Measurements from ENCODE around the gene BTBD16.

BTBD16 gene

DNA sequence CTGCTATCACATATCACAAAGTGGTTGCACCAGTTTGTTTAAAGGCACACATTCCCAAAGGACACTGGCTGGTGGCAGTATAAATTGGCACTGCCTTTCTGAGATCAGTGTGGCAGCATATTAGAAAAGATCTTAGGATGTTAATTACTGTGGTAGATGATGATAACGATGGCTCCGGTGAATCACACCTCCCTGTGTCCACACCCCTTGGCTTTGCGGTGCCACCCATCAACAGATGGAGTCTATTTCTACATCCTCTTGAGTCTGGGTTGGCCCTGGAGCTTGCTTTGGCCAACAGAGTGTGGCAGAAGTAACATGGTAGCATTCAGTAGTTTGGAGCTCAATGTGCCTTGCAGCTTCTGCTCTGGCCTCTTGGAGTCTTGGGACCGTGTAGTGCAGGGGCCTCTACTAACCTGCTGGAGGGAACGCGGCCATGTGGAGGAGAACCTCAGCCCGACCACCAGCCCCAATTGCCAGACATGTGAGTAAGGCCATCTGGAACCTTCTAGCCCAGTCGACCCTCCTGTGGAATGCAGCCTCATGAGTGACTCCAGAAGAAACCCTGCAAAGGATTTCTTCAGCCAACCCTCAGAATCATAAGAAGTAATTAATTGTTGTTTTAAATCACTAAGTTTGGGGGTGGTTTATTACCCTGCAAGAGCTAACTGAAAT lies 76.2 kb downstream of the BTBD16 start:
- DNase-seq = no peak

DNA sequence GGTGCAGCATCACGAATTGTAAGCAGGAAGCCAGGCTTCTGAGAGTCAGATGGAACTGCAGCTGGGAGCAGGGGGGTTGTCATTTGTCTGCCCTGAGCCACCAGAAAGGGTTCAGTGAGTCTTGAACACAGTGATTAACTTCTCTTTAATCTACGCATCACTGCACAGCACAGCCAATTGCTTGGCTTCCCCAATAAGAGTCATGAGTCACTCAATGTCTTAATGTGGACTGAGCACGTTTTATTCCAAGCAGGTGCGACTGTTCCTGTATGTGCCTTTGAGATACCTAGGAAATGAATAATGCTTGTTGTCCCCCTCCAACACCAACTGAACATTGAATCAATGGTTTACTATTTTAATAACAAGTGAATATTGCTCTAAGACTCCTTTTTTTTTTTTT lies 77.4 kb downstream of the BTBD16 start:
- DNase-seq = no peak

DNA sequence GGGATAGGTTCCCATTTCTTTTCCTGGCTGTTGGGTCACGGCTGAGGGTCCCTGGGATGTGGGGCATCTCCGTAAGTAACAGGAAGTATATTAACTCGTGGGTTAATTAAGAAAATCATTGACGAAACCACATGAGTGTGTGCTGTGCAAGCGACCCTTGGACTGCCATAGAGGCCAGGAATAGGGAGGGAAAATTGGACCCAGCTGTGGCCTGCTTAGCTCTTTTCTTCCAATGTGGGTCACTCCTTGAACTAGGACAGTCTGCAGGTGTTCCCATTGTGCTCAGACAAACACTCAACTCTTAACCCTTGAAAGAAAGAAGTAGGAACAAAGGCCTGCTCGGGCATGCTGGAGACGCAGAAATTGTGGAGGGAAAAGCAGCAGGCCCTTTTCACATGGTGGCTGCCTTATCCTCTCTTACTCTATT lies 77.9 kb downstream of the BTBD16 start:
- no peak for DNase-seq

DNA sequence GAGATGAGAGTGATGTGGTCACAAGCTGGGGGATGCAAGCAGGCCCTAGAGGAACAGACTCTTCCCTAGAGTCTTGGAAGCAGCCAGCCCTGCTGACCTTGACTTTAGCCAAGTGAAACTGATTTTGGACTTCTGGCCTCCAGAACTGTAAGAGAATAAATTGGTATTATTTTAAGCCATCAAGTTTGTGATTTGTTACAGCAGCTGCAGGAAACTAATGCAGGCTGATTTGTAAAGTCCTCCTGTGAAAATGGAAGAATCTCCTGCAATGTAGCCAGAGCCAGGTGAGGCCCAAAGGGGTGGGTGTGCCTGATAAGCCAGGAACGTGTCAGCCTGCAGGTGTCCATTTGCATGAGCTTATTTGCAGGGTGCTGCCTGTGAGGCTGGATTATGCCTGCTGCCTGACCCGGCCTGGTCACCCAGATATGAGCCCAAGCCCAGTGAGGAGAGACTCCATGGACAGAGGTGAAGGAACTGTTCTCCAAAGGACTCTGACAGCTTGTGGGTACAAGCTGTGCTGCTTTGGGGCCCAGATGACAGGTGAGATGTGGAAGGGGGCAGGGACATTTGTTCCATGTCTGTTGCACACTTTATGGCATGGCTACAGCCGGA lies 78.8 kb downstream of the BTBD16 start:
- no peak for DNase-seq

DNA sequence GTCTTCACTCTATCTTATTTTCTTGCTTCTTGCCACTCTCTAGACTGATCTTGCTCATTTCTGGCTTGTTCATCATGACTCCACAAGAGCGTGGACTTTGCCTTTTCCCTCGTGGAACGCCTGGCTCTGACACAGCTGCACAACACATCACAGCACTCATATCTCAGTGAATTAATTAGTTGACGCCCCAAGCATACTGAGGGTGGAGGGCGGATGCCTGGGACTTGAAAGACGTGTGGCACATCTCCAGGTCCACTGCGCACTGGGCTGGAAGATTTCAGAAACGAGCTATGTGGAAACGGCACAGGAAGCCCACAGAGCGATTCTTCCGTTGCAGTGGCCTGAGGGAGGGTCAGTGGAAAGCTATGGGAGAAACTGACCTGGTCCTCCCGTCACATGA lies 79.8 kb downstream of the BTBD16 start:
- no peak for DNase-seq

DNA sequence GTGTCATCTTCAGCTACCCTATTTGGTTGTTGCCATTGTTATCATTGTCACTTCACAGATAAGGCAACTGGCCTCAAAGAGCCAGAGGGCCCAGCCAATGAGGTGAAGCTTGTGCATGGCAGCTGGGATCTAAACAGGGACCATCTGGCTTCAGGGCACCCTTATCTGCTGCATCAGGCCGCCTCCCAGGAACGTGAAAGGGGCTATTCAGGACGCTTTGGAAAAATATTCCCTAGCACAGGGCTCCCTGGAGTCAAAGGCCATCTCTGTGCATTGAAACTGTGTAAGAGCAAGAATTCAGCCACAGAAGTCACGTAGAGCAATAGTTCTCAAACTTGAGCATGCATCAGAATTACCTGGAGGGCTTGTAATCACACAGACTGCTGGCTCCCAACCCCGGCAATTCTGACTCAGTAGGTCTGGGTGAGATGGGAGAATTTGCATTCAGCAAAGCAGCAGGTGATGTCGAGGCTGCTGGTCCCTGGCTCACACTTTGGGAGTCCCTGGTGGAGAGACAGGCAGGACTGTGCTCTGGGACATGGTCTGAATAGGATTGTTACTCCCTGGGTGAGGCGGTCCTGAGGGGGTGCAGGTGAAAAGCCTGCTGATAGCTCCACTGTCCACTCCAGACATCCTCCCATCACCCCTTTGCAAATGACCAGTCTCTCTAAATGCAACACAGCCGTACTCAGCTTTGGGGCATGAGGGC lies 81.9 kb downstream of the BTBD16 start:
- no peak for DNase-seq

DNA sequence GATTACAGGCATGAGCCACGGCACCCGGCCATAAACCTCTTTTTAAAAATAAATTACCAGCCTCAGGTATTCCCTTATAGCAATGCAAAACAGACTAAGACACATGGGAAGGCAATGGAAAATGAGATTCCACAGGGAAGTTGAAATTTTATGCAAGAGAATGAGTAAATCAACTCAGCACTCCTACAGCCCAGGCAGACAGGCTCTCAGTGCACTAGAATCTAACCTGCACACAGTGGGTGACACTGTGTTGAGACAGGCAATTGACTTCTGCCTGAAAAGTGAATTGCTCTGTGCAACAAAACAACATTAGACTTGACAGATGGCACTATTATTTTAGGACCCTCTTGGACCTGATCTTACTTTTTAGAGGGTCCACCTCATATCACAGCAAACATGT lies 83.3 kb downstream of the BTBD16 start:
- DNase-seq = no peak

DNA sequence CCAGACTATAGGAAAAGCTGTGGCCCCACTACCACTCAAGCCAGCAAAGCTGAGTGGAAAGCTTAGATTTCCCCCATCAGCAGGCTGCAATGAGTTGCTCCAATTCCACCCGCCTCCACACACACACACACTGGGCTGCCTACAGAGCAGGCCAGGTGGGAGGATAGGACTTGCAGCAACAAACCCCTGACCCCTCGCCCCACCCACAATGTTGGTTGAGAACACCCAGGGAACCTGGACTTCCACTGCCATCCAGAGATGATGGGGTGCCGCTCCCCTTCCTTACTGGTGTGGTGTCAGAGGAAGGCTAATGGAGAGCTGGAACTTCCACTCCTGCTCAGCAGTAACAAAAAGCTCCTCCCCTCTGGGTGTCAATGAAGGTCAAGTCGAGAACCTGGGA lies 86.6 kb downstream of the BTBD16 start:
- no peak for DNase-seq

DNA sequence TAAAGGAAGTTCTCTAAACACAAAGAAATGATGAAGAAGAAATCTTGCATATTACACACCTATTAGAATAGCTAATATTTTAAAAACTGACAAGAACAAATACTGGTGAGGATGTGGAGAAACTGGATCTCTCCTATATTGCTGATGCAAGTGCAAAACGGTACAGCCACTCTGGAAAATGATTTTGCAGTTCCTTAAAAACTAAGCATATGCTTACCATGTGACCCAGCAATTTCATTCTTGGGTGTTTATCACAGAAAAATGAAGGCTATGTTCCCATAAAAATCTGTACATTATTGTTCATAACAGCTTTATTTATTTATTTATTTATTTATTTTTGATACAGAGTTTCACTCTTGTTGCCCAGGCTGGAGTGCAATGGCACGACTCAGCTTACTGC lies 88.5 kb downstream of the BTBD16 start:
- no peak for DNase-seq

DNA sequence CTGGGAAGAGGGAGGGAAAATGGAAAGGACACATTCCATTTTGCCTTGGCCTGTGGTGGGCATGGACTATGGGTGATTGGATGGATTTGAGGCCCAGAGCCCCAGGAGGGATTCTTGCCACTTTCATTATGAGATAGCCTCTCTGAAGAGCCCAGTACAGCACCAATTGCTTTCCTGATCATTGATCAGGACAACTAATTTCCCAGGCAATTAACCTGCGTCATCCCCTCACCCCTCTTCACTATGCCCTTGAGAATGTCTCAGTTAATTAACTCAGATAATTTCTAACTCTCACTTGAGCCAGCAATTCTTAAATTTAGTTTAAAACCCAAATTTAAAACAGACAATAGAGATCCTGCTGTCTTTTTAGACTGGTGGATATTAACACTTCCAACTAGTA lies 90.0 kb downstream of the BTBD16 start:
- no peak for DNase-seq

DNA sequence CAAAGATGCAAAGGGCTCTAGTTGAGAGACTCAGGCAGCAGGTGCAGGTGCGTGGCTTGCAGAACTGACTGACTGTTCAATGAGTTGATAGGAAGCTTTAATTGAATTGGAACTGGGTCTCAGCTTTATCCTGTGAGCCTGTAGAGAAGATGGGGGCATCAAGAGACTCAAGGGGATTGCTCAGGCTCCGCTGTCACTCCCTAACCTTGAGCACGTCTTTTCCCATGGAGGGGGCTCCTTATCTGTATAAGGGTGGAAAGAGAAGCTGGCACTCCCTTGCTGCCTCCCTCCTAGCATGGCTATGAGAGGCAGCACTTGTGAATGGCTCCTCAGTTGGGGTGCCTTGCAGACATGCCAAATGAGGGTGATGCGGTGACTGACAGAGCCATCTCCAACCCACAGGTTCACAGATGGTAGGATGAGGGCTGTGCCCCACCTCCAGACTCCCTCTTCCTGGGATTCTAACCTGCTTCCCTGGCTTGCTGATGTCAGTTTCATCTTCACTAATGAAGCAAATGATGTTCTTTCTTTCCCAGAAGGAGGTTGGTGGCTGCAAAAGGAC lies 91.0 kb downstream of the BTBD16 start:
- DNase-seq = no peak

DNA sequence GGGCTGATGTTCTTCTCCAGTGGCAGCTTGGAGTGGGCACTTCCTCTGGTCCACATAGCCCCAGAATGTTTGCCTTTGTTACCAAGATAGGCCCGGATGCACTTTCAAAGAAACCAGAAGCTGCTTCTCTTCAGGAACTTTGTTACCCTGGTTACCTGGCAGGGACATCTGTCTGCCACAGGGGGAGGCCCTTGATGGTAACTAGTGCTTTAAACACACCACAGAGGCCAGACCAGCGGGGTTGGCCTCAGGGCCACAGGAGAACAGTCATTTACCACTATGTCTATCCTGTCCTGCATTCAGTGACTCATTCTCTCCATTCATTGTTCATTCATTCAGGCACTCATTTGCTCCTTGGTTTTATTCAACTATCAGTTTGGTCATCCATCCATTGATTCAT lies 91.5 kb downstream of the BTBD16 start:
- no peak for DNase-seq

DNA sequence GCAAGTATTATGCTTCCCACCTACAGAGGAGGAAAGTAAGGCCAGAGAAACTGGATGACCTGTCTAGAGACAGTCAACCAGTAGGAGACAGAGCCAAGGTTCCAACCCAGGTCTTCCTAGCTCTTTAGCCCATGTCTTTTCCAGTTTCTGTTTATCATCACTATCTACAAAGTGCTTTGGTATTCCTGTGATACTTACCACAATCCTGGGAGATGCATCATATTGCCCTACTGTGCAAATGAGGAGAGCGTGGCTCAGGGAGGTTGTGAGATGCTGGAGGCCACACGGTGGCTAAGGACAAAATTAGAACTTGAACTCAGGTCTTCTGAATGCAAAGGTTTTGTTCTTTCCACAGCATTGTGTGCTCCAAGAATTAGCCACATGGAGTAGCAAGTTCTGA lies 92.2 kb downstream of the BTBD16 start:
- DNase-seq = no peak

DNA sequence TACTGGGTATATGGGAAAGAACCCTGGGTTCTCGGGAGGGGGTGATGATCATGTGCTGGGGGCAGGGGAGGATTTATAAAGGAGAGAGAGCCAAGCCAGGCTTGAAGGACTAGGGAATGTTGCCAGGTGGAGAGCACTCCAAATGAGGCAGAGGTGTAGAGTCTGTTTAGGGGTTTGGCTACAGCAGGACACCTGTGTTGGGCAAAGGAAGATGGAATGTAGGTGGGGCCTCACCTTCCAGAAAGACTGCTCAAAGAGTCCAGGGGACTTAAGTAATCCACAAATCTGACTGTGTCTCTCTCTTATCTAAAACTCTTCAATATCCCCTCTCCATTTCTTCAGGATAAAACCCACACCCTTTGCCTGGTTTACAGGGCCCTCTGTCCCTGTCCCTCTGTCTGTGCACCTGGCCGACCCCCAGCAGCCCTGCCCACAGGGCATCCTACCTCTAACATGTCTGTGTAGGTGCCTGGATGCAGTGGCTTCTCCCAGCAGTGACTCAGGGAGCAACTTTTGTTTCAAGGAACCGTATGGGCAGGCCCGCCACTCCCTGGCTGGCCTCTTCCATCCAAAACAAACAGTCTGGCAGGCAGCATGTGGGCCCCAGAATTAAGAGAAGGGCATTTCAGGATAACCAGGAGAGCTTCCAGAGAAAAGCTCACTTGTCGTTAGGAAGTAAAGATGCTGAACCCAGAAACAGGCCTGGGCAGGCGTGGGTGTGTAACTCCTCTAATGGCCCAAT lies 92.8 kb downstream of the BTBD16 start:
- no peak for DNase-seq

DNA sequence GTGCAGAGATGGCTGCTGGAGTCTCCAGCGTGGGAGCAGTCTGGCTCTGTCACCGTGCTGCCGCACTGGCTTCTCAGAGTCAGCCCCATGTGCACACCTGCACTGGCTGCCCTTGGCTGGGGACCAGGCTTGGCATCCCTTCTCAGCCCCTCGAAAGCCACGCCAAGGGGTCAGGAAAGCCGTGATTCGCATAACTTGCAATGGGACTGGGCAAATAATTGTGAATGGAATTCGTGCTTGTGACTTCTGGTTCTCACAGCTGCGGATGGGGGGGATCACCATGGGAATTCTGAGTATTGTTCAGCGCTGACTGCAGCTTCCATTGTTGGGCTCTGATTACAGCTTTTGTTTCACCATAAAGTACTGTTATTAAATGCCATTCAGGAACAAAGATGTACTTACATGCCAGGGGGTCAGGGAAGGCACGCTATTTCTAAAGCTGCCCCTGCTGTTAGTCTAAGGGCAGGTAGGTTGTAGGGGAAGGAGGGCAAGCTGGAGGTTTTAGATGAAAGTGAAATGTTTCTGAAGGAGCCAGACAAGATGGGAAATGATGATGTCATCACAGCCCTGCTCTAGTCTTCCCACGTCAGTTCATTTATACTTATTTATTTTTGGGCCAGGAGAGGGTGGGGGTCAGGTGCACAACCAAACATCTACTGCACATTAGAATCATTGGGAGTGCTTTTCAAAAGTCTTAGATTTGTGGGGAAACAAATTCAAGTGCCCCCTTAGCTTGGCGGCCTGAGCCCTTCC lies 97.6 kb downstream of the BTBD16 start:
- DNase-seq = no peak

DNA sequence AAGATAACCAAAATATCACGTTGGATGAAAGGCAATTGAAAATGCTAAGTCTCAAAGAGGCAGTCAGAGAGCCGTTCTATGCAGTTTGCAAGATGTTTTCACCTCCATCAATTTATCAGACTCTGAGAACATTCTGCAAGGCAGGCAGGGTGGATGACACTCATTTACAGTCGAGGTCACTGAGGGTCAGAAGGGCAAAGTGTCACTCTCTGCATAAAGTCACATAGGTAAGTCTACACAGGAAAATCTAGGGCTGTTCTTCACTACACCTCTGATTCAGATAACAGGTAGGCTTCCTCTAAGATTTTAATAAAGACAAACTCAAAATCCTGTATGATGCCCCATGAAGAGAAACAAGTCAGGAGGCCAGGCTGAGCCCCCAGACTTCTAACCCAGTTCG lies 102.0 kb downstream of the BTBD16 start:
- DNase-seq = no peak

DNA sequence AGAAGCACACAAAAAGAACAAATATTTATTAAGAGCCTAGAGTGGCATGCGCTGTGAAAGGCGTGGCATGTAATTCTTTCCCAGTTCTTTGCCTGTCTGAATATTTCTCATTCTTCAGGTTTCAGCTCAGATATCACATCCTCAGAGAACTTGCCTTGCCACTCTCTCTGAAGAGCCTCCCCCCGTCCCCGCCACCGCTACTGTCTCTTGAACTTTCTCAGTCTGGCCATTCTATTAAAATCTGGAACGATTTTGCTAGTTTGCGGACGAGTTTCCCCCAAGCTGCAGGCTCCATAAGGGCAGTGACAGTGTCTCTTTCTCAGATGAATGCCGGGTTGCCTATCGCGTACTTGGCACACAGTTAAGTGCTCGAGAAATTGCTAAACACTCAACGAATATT lies 102.6 kb downstream of the BTBD16 start:
- no peak for DNase-seq

DNA sequence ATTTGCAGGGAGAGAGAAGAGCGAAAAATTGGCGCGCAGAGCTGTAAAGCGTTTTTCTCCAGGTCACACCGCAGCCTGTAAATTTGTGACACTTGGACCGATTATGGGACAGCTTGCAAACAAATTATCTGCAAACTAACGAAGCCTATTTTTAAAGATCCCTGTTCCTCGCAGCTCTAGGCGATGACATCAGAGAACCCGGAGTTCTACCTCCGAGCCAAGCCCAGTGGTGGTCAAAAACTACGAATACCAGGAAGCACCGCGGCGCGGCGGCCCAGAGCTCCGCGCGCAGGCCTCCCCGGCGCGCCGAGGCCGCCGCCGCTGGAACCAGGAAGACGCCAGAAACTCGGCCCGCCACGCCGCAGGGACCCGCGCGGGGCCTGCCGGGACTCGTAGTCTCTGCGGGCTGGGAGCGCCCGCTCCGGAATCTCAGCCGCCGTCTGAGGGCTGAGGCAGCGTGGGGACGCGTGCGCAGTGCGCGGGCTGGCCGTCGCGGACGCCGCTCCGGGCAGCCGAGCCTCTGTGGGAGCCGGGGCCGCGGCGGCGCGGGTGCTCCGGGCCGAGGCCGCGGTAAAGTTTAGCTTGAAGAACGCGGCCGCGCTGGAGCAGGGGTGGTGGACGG lies 103.3 kb downstream of the BTBD16 start, which contains the start of gene PLEKHA1:
Gene PLEKHA1, plus strand, starts transcription at position 472 of the 622 bp plus-strand sequence. CDS start 18,493 bp downstream, outside the sequence.
- DNase-seq = peak; percentile 95

DNA sequence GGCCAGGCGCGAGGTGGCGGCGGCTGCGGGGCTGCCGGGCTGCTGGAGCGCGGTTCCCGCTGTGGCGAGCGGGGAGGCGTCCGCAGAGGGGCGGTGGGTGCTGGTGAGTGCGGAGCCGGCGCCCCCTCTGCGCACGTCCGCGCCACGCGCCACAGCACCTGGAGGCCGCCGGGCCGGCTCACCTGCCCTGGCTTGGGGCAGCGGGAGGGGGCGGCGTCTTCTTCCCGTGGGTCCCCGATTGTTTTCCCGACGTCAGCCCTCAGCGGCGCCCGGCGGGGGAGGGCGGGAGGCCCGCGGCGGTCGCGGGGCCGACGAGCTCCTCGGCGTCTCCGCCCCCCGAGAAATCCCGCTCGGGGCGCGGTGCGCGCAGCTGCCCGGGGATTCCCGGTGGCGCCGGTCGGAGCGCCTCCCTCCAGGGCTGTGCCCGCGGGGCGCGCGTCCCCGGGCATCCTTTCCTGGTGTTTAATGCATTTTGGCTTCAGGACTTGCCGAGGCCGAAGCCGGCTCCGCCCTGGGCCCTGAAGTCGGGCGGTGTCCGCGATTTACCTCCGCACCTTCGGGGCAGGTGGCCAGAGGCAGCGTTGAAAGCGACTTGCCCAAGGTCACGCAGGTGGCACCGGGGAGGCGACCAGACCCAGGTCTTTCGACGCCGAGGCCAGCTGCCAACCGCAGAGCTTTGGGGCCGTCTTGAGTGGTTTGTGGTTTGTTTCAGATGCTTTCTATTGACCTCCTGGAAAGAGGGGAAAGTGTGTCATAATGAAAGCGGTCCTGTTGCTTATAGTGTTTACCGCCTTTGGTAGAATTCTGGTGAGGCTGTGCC lies 104.0 kb downstream of the BTBD16 start:
- peak; percentile 79 for DNase-seq

DNA sequence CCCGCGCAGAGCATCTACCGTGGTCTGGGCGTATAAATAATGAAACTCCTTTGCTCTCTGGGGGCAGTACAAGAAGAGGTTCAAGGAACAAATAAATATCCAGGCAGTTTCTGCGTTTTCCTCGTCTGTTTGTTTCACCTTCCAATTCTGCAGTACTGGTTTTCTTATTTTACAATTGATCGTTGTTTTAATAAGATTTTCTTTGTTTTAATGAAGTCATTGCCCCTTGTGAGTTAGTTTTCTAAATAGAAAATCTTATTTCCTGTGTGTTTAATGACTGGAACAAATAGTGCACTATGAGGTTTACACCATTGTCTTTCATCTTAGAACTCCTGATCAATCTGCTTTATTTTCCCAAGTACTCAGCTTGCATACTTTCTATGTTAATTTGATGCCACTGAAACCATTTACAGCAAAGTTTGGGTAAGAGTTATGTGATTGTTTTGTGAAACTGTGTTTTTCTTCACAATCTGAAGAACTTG lies 104.6 kb downstream of the BTBD16 start:
- no peak for DNase-seq

Measured in activated gamma-delta T cell (primary cell).